Mesothelial cell of epicardium (in vitro differentiated cells): ENCODE results near the gene MYO16. TPM values are rescaled to one million over a fixed set of nuclear protein-coding genes. Genes with fewer than 3 reads are reported as not detected.

Source experiments
- DNase-seq, 2 experiments: peaks; one replicate each; pipeline ENCODE4 v3.0.0; 2021; ENCODE audit warnings: low spot score in 2 of 2; ENCODE audit not compliant: unreplicated experiment in 2 of 2
- H3K27ac Mint-ChIP-seq: 2 replicates; pipeline ENCODE4 v1.8.0; 2021; ENCODE audit warnings: mixed read lengths
- H3K27me3 Mint-ChIP-seq: 2 replicates; pipeline ENCODE4 v1.8.0; 2021; ENCODE audit warnings: low read depth, mixed read lengths
- H3K36me3 Mint-ChIP-seq: 2 replicates; pipeline ENCODE4 v1.8.0; 2021; ENCODE audit warnings: mixed read lengths
- H3K4me1 Mint-ChIP-seq: 2 replicates; pipeline ENCODE4 v1.8.0; 2021; ENCODE audit warnings: mixed read lengths
- H3K4me3 Mint-ChIP-seq: 2 replicates; pipeline ENCODE4 v1.8.0; 2021; ENCODE audit warnings: mild to moderate bottlenecking, moderate library complexity, mixed read lengths
- H3K9me3 Mint-ChIP-seq: 2 replicates; pipeline ENCODE4 v1.8.0; 2021; ENCODE audit warnings: mixed read lengths
- CTCF ChIP-seq: fragments of 200-600 bp; sonication (generic); IDR thresholded peaks from one replicate; pipeline ENCODE4 v1.5.0; 2021; ENCODE audit warnings: antibody characterized with exemption; ENCODE audit not compliant: unreplicated experiment
- total RNA-seq: library from RNA; stranded (reverse); gene quantifications from 3 replicates; pipeline ENCODE4 v1.2.1, GENCODE V29; 2021

The MYO16 gene
- total RNA-seq, 1 donor from 2014 or later: 0.07 TPM

- no peak for TF ChIP-seq CTCF
- H3K36me3 Mint-ChIP-seq: peaks cover 2% of the 10 kb centered on the region
- H3K27me3 Mint-ChIP-seq: no peaks in the 10 kb centered on the region
- H3K4me3 Mint-ChIP-seq: no peak overlapping the region
- no peak overlapping the region for H3K27ac Mint-ChIP-seq
- peaks cover 33% of the 10 kb centered on the region for H3K9me3 Mint-ChIP-seq
- DNase-seq: no peak
- H3K4me1 Mint-ChIP-seq: no peaks in the 10 kb centered on the region
These were observed 591.2 kb downstream of the MYO16 start for GRCh38 chr13:109220631-109221030.

- Mint-ChIP-seq H3K9me3 (peaks cover 34% of the 10 kb centered on the region), H3K4me3 (no peak overlapping the region), H3K36me3 (peaks cover 2% of the 10 kb centered on the region), H3K27me3 (no peaks in the 10 kb centered on the region), H3K4me1 (no peaks in the 10 kb centered on the region), H3K27ac (no peak overlapping the region)
- no peak for TF ChIP-seq CTCF
- DNase-seq: no peak
These were observed 594.6 kb downstream of the MYO16 start for GRCh38 chr13:109224033-109224432.

GRCh38 chr13:109226631-109227030, 597.2 kb downstream of the MYO16 start:
- Mint-ChIP-seq H3K4me1 (no peaks in the 10 kb centered on the region), H3K4me3 (no peak overlapping the region), H3K27me3 (no peaks in the 10 kb centered on the region), H3K36me3 (peaks cover 2% of the 10 kb centered on the region), H3K9me3 (peaks cover 25% of the 10 kb centered on the region), H3K27ac (no peak overlapping the region)
- TF ChIP-seq CTCF: no peak
- DNase-seq: no peak

- peaks cover 25% of the 10 kb centered on the region for H3K9me3 Mint-ChIP-seq
- no peak for TF ChIP-seq CTCF
- DNase-seq: no peak
- H3K27me3 Mint-ChIP-seq: no peaks in the 10 kb centered on the region
- H3K27ac Mint-ChIP-seq: no peak overlapping the region
- peaks cover 2% of the 10 kb centered on the region for H3K36me3 Mint-ChIP-seq
- no peaks in the 10 kb centered on the region for H3K4me1 Mint-ChIP-seq
- H3K4me3 Mint-ChIP-seq: no peak overlapping the region
These were observed 598.0 kb downstream of the MYO16 start for GRCh38 chr13:109227344-109227940.

- no peak for TF ChIP-seq CTCF
- peaks cover 2% of the 10 kb centered on the region for H3K36me3 Mint-ChIP-seq
- no peak for DNase-seq
- no peaks in the 10 kb centered on the region for H3K4me1 Mint-ChIP-seq
- peaks cover 25% of the 10 kb centered on the region for H3K9me3 Mint-ChIP-seq
- H3K27me3 Mint-ChIP-seq: no peaks in the 10 kb centered on the region
- no peak overlapping the region for H3K4me3 Mint-ChIP-seq
- H3K27ac Mint-ChIP-seq: no peak overlapping the region
These were observed 598.8 kb downstream of the MYO16 start for GRCh38 chr13:109228211-109228610.

- no peak for TF ChIP-seq CTCF
- peaks cover 10% of the 10 kb centered on the region for H3K9me3 Mint-ChIP-seq
These were observed 602.5 kb downstream of the MYO16 start for GRCh38 chr13:109231888-109232287.

More at GRCh38 chr13:109231888-109232287, 602.5 kb downstream of the MYO16 start:
- H3K4me3 Mint-ChIP-seq: no peak overlapping the region
- no peaks in the 10 kb centered on the region for H3K36me3 Mint-ChIP-seq
- H3K27me3 Mint-ChIP-seq: no peaks in the 10 kb centered on the region
- H3K4me1 Mint-ChIP-seq: no peaks in the 10 kb centered on the region
- no peak overlapping the region for H3K27ac Mint-ChIP-seq
- DNase-seq: no peak
